Germinal center (tissue), 1 donor: Measurements from ENCODE around the gene DNAJC5.
"Not testable (repeated sequence)": the region's sequence is repeated elsewhere in the genome, so short reads cannot be mapped to it uniquely, and the experiment has no call there.

ENCODE experiments used
- DNase-seq: peaks from one replicate; pipeline ENCODE4 v3.0.0; 2012; ENCODE audit warnings: mixed read lengths, low spot score

The DNAJC5 gene

GRCh38 chr20:63861365-63861934 lies 33.5 kb upstream of the DNAJC5 start, which contains the start of gene ABHD16B:
Gene ABHD16B, plus strand, starts transcription at chr20:63861498. Its CDS starts 43 bp downstream, at chr20:63861541.
- no peak for DNase-seq

GRCh38 chr20:63861981-63862901 lies 32.7 kb upstream of the DNAJC5 start:
- no peak for DNase-seq

GRCh38 chr20:63863021-63863797 lies 31.7 kb upstream of the DNAJC5 start:
- no peak for DNase-seq

GRCh38 chr20:63863798-63864544 lies 31.0 kb upstream of the DNAJC5 start:
- peak; percentile 92 for DNase-seq

GRCh38 chr20:63864545-63864977 lies 30.4 kb upstream of the DNAJC5 start:
- DNase-seq: no peak

GRCh38 chr20:63864978-63865640 lies 29.8 kb upstream of the DNAJC5 start, which contains the start of gene TPD52L2:
Gene TPD52L2, plus strand, starts transcription at chr20:63865270. Its CDS starts 96 bp downstream, at chr20:63865366.
- peak; percentile 98 for DNase-seq

- DNase-seq: not testable (repeated sequence)
Measured at GRCh38 chr20:63867042-63867441, 27.9 kb upstream of the DNAJC5 start.

GRCh38 chr20:63868264-63868663 lies 26.7 kb upstream of the DNAJC5 start:
- DNase-seq: no peak

GRCh38 chr20:63873477-63873971 lies 21.4 kb upstream of the DNAJC5 start:
- no peak for DNase-seq

GRCh38 chr20:63874241-63874640 lies 20.7 kb upstream of the DNAJC5 start:
- not testable (repeated sequence) for DNase-seq

- no peak for DNase-seq
Measured at GRCh38 chr20:63876489-63877036, 18.4 kb upstream of the DNAJC5 start.

GRCh38 chr20:63877755-63878470 lies 17.0 kb upstream of the DNAJC5 start:
- no peak for DNase-seq

GRCh38 chr20:63878899-63879663 lies 15.8 kb upstream of the DNAJC5 start:
- no peak for DNase-seq

GRCh38 chr20:63880901-63881300 lies 14.0 kb upstream of the DNAJC5 start:
- not testable (repeated sequence) for DNase-seq

- DNase-seq: no peak
Measured at GRCh38 chr20:63881451-63882226, 13.3 kb upstream of the DNAJC5 start.

- no peak for DNase-seq
Measured at GRCh38 chr20:63882257-63883200, 12.4 kb upstream of the DNAJC5 start.

- no peak for DNase-seq
Measured at GRCh38 chr20:63883201-63883593, 11.7 kb upstream of the DNAJC5 start.
